Suprapubic skin (tissue), 3 donors: Measurements from ENCODE around the gene MDGA2.

ENCODE experiments used
- POLR2A ChIP-seq, 2 donors: fragments of 450-650 bp; IDR thresholded peaks; one replicate each; pipeline ENCODE4 v1.6.1; 2017; ENCODE audit warnings: antibody characterized with exemption in 2 of 2, mild to moderate bottlenecking in 2 of 2, moderate library complexity in 2 of 2
- TF ChIP-seq, protein P1 (sequence below), 2 donors: fragments of 200-600 bp in 1 of 2; fragments of 450-650 bp in 1 of 2; sonication (generic) in 1 of 2; IDR thresholded peaks; one replicate each; pipeline ENCODE4 v1.5.1; 2016 to 2019; ENCODE audit warnings: antibody characterized with exemption in 2 of 2, mild to moderate bottlenecking in 1 of 2, moderate library complexity in 1 of 2

DNA sequence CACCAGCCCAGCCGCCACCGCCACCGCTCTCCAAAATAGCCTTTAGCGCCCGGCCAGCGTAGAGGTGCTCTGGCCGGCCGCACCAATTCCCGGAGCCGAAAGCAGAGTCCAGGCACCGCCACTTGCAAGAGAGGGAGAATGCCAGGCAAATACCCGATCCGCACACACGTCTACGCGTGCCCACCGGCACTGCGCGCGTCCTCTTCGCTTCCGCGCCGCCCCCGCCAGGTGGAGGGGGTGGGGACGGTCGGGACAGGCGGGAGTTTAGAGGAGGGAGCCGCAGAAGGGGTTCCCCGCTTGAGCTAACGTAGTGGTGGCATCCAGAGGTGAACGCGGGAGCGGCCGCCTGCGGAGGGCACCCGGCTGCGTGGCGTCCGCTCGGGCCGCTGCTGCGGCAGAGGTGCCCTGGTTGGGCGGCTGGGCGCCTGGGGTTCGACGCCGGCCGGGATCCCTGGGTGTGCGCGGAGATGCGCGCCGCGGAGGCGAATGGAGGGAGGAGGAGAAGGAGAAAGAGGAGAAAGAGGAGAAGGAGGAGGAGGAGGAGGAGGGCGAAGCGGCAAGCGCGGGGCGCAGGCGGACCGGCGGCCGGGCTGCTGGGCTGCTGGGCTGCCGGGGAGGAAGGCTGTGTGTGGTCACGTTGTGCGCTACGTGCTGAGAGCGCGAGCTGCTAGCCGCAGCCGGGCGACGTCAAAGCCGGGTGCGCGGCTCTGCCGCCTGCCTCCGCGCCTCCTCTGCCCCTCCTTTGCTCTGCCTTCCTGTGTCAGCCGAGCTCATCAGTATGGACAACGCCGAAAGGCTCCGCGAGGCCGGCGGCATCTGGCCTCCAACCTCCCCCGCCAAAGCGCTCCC, at the start of gene MDGA2:
- TF ChIP-seq, protein P1, sequence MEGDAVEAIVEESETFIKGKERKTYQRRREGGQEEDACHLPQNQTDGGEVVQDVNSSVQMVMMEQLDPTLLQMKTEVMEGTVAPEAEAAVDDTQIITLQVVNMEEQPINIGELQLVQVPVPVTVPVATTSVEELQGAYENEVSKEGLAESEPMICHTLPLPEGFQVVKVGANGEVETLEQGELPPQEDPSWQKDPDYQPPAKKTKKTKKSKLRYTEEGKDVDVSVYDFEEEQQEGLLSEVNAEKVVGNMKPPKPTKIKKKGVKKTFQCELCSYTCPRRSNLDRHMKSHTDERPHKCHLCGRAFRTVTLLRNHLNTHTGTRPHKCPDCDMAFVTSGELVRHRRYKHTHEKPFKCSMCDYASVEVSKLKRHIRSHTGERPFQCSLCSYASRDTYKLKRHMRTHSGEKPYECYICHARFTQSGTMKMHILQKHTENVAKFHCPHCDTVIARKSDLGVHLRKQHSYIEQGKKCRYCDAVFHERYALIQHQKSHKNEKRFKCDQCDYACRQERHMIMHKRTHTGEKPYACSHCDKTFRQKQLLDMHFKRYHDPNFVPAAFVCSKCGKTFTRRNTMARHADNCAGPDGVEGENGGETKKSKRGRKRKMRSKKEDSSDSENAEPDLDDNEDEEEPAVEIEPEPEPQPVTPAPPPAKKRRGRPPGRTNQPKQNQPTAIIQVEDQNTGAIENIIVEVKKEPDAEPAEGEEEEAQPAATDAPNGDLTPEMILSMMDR (IDR thresholded peaks at IDR 0.05) = no peak
- TF ChIP-seq POLR2A (IDR thresholded peaks at IDR 0.05) = no peak
